Body of pancreas (tissue), 4 donors: Measurements from ENCODE around the gene TRAPPC2. TPM values are rescaled to one million over a fixed set of nuclear protein-coding genes. Genes with fewer than 3 reads are reported as not detected.

ENCODE experiments used
- ATAC-seq: fragments of 150-250 bp; one replicate; pipeline ENCODE4 v1.9.1; 2016
- DNase-seq, 4 donors: peaks; one replicate each; pipeline ENCODE4 v3.0.0-alpha.2; 2019
- H3K27ac ChIP-seq, 4 donors: fragments of 200-600 bp; sonication (generic); 1 replicate in 3 of 4; 2 replicates in 1 of 4; pipeline versions ENCODE4 v1.5.1 to v1.6.1; 2016 to 2019; ENCODE audit warnings: mild to moderate bottlenecking in 1 of 4, mixed read lengths in 1 of 4, moderate library complexity in 1 of 4
- H3K27me3 ChIP-seq, 2 donors: fragments of 200-600 bp; sonication (generic); one replicate each; pipeline ENCODE4 v1.6.0; 2016; ENCODE audit warnings: mild to moderate bottlenecking in 1 of 2
- H3K36me3 ChIP-seq, 2 donors: fragments of 200-600 bp; sonication (generic); replicated peaks in 1 of 2; 2 replicates each; pipeline ENCODE4 v1.5.1; 2016; ENCODE audit warnings: low read depth in 2 of 2; ENCODE audit not compliant: insufficient read depth in 1 of 2
- H3K4me1 ChIP-seq: fragments of 200-600 bp; sonication (generic); one replicate; pipeline ENCODE4 v1.6.0; 2016
- H3K4me3 ChIP-seq, 2 donors: fragments of 200-600 bp; sonication (generic); 1 replicate in 1 of 2; 2 replicates in 1 of 2; pipeline ENCODE4 v1.5.1; 2016 to 2019
- H3K9me3 ChIP-seq, 3 donors: fragments of 200-600 bp; sonication (generic); 1 replicate in 2 of 3; 2 replicates in 1 of 3; pipeline ENCODE4 v1.5.1; 2016
- POLR2A ChIP-seq, 3 donors: fragments of 450-650 bp; IDR thresholded peaks; one replicate each; pipeline ENCODE4 v1.6.1; 2016; ENCODE audit warnings: antibody characterized with exemption in 3 of 3, mild to moderate bottlenecking in 2 of 3
- WGBS, 2 donors: methylation state at CpG; one replicate each; pipeline ENCODE4 v1.1.5; 2017; 5-methylcytosine and 5-hydroxymethylcytosine counted together
- intact Hi-C: fragments of 100-400 bp; cut with DNase I; formaldehyde crosslinking; loops from one replicate; pipeline ENCODE4 v1.15.1; 2023
- total RNA-seq, 2 donors: library from RNA; depleted of rRNA; stranded (reverse); fragments of >200 nt; gene quantifications; one replicate each; pipeline ENCODE4 v1.1.0, GENCODE V29; 2016
- TF ChIP-seq, protein P1 (sequence below), 7 experiments: fragments of 450-650 bp in 4 of 7; fragments of 200-600 bp in 3 of 7; sonication (generic) in 3 of 7; IDR thresholded peaks; one replicate each; pipeline ENCODE4 v1.5.1; 2016 to 2019; ENCODE audit warnings: antibody characterized with exemption in 7 of 7

The TRAPPC2 gene
- total RNA-seq, 2 donors from 2014 or later: 14.5 to 28.5 TPM

DNA sequence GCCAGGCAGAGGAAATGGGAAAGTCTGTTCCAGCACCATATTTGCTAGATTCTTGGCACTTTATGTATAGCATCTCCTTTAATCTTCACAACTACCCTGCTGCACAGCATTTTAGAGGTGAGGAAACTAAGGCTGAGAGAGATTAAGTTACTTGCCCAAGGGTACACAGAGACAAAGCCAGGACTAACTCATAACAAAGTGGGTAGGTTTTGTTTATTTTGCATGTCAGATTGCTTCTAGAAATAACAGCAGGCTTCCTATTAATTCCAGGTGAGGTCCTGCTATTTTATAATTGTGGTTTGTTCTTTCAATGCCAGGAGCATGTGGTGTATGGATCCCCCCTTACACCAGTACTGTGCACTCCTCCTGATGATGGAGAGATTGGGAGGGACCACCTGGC lies 66.5 kb downstream of the TRAPPC2 start:
- DNase-seq: no peak
- Histone ChIP-seq H3K9me3 (no peaks in the 10 kb centered on the region), H3K27me3 (no peaks in the 10 kb centered on the region), H3K4me3 (no peak overlapping the region), H3K27ac (peak overlapping the region in 2 of 4 donors; percentile 60 to 83), H3K36me3 (no peaks in the 10 kb centered on the region), H3K4me1 (peaks cover 26% of the 10 kb centered on the region)
- intact Hi-C loops: no loop called here
- TF ChIP-seq POLR2A (IDR thresholded peaks at IDR 0.05): no peak
- no peak for ATAC-seq

DNA sequence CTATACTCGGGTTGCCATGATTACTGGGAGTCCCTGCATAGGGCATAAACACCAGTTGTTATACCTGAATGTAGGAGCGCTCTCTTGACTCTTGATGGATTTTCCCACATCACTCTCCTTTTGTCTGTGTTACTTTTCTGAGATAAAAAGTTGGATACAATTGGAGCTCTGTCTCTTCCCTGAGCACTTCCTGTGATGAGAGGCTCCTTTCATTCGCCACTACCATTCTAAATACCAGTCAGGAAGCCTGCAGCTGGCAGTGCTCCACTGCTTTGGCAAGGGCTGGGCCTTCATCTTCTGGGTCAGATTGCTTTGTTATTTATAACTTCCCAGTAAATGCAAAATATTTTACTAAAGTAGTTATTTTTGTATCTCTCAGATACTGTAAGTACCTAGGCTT lies 67.6 kb downstream of the TRAPPC2 start:
- Histone ChIP-seq H3K4me3 (no peak overlapping the region), H3K27me3 (no peaks in the 10 kb centered on the region), H3K27ac (peak overlapping the region in 2 of 4 donors; percentile 6 to 83), H3K36me3 (no peaks in the 10 kb centered on the region), H3K9me3 (no peaks in the 10 kb centered on the region), H3K4me1 (peaks cover 26% of the 10 kb centered on the region)
- ATAC-seq (no peak), DNase-seq (peak in 2 of 4 donors; percentile 10 to 50)
- intact Hi-C loops: no loop called here
- WGBS, 2 donors: 56 to 68% methylated on average over 3 of the region's 3 CpGs
- TF ChIP-seq, protein P1, sequence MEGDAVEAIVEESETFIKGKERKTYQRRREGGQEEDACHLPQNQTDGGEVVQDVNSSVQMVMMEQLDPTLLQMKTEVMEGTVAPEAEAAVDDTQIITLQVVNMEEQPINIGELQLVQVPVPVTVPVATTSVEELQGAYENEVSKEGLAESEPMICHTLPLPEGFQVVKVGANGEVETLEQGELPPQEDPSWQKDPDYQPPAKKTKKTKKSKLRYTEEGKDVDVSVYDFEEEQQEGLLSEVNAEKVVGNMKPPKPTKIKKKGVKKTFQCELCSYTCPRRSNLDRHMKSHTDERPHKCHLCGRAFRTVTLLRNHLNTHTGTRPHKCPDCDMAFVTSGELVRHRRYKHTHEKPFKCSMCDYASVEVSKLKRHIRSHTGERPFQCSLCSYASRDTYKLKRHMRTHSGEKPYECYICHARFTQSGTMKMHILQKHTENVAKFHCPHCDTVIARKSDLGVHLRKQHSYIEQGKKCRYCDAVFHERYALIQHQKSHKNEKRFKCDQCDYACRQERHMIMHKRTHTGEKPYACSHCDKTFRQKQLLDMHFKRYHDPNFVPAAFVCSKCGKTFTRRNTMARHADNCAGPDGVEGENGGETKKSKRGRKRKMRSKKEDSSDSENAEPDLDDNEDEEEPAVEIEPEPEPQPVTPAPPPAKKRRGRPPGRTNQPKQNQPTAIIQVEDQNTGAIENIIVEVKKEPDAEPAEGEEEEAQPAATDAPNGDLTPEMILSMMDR (IDR thresholded peaks at IDR 0.05): no peak
- no peak for TF ChIP-seq POLR2A (IDR thresholded peaks at IDR 0.05)

DNA sequence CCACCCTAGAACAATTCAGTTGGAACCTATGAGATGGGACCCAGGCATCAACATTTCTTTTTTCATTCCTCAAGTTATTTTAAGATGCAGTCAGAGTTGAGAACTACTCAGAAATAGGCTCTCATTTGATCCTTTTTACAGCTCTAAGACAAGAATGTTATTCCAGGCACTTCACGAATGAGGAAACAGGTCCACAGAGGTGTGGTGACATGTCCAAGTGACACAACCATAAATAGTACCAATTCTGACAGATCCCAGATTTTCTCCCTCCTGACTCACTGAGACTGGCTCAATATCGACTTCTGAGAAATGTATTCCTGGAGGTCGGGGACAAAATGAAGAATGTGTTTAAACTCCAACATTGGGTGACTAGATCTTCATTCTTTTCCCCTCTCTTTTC lies 70.4 kb downstream of the TRAPPC2 start:
- Histone ChIP-seq H3K4me1 (peaks cover 21% of the 10 kb centered on the region), H3K27me3 (no peaks in the 10 kb centered on the region), H3K4me3 (no peak overlapping the region), H3K27ac (peak overlapping the region in 3 of 4 donors; percentile 34 to 47 (median 45)), H3K36me3 (no peaks in the 10 kb centered on the region), H3K9me3 (no peaks in the 10 kb centered on the region)
- intact Hi-C loops: no loop called here
- WGBS, 2 donors: 27 to 44% methylated on average over 2 to 3 of the region's 3 CpGs
- DNase-seq (no peak), ATAC-seq (no peak)
- TF ChIP-seq, protein P1 (IDR thresholded peaks at IDR 0.05): no peak
- no peak for TF ChIP-seq POLR2A (IDR thresholded peaks at IDR 0.05)

DNA sequence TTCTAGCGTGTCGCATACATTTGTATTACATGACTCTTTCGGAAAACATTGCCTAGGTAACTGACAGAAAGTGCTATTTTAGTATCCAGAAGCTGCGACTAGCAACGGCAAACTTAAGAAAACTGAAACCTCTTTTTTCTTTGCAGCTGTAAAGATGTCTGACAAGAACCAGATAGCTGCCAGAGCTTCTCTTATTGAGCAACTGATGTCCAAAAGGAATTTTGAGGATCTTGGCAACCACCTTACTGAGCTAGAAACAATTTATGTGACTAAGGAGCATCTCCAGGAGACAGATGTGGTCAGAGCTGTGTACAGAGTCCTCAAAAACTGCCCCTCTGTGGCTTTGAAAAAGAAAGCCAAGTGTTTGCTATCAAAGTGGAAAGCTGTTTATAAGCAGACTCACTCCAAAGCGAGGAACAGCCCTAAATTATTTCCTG lies 72.0 kb downstream of the TRAPPC2 start:
- peak overlapping the region in 1 of 4 donors; percentile 12 for H3K27ac ChIP-seq
- no peak for TF ChIP-seq POLR2A (IDR thresholded peaks at IDR 0.05)
- TF ChIP-seq, protein P1 (IDR thresholded peaks at IDR 0.05): no peak
- peaks cover 13% of the 10 kb centered on the region for H3K4me1 ChIP-seq
- 57 to 70% methylated on average over 6 of the region's 6 CpGs for WGBS, 2 donors
- ATAC-seq (no peak), DNase-seq (no peak)
- intact Hi-C loops: no loop called here
- H3K27me3 ChIP-seq: no peaks in the 10 kb centered on the region
- H3K4me3 ChIP-seq: no peak overlapping the region
- no peaks in the 10 kb centered on the region for H3K36me3 ChIP-seq
- no peaks in the 10 kb centered on the region for H3K9me3 ChIP-seq

Other genes starting within 250 kb of the TRAPPC2 start
- gene EGFL6, start 165.0 kb downstream of the TRAPPC2 start, total RNA-seq: not detected
- gene TCEANC, start 81.5 kb downstream of the TRAPPC2 start, total RNA-seq: 1 to 10 TPM; 3.1 to 5.3 TPM
- 10 to 100 TPM; 14.3 to 15.5 TPM for gene RAB9A, start 45.5 kb downstream of the TRAPPC2 start, total RNA-seq
- gene OFD1, start 128 bp upstream of the TRAPPC2 start, total RNA-seq: 10 to 100 TPM; 27.5 to 36.6 TPM
- 1 to 10 TPM in 1 of 2 donors, under 1 TPM in 1; under 0.01 to 2.3 TPM for gene GPM6B, start 82.5 kb upstream of the TRAPPC2 start, total RNA-seq